HG03103 (cell line): ENCODE results near the gene ZNF358.

Experiments used
- ATAC-seq: cut with Tn5 transposase; IDR thresholded peaks from one replicate; pipeline ENCODE4 v1.9.1; 2021; ENCODE audit warnings: low read depth; ENCODE audit not compliant: unreplicated experiment

Gene ZNF358

DNA sequence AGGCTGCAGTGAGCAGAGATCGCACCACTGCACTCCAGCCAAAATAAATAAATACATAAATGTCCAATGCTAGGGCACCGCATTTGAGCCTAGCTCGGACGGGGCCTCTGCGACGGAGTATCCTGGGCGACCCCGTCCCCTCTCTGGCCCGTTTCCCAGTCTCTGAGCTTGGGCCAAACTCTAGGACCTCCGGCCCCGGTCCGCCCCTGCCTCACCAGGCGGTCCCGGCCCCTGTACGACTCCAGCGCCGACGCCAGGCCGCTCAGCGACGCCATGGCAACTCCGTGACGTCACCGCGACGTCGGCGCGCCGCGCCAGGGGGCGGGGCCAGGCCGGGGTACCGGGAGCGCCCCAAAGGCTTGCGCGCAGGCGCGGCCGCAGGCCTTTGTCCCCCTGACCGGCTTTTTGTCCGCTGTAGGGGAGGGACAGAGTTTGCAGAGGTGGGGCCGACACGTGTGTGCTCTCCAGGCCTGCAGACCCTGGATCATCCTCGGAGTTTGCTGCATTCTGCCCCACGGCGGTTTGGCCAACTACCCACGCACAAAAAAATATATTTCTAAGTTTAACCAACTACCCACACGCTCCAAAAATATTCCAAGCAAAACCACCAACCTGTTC lies 27.1 kb upstream of the ZNF358 start, which contains the start of gene PEX11G:
PEX11G (minus strand) TSS at position 300 of the 618 bp plus-strand sequence; CDS start at position 275, 25 bp downstream.
- ATAC-seq = no peak

DNA sequence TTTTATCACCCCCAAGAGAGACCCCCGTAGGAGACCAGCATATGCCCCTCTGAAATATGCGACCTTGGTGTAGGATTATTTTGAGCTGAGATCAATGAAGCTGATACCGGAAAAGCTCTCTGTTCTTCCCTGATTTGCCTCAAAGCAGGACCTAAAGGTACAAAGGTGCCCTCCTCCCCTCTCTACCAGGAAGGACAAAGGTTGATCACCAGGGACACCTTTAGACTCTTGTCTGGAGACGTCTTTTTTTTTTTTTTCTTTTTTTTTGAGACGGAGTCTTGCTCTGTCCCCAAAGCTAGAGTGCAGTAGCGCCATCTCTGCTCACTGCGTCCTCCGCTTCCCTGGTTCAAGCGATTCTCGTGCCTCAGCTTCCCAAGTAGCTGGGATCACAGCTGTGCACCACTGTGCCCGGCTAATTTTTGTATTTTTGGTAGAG lies 26.3 kb upstream of the ZNF358 start:
- ATAC-seq = no peak

DNA sequence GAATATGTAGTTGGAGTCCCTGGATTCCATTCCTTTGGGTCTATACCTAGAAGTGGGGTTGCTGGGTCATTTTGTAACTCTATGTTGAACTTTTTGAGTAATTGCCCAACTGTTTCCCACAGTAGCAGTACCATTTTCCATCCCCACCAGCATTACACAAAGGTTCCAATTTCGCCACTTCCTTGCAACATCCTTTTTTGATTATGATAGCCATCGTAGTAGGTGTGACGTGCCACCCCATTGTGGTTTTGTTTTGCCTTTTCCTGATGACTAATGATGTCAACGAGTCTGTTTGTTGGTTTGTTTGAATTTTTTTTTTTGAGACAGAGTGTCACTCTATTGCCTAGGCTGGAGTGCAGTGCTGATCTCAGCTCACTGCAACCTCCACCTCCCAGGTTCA lies 23.8 kb upstream of the ZNF358 start:
- no peak for ATAC-seq

DNA sequence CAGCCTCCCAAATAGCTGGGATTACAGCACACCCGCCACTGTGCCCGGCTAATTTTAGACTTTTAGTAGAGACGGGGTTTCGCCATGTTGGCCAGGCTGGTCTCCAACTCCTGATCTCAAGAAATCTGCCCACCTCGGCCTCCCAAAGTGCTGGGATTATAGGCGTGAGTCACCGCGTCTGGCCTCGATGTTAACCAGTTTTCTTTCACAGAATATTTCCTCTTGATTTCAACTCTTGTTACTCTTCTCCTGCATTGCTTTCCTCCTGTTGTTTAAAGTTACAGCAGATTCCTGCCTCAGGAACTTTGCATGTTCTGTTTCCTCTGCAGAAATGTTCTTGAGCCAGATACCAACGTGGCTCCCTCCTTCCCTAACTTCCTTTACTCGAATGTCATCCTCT lies 23.3 kb upstream of the ZNF358 start:
- no peak for ATAC-seq

DNA sequence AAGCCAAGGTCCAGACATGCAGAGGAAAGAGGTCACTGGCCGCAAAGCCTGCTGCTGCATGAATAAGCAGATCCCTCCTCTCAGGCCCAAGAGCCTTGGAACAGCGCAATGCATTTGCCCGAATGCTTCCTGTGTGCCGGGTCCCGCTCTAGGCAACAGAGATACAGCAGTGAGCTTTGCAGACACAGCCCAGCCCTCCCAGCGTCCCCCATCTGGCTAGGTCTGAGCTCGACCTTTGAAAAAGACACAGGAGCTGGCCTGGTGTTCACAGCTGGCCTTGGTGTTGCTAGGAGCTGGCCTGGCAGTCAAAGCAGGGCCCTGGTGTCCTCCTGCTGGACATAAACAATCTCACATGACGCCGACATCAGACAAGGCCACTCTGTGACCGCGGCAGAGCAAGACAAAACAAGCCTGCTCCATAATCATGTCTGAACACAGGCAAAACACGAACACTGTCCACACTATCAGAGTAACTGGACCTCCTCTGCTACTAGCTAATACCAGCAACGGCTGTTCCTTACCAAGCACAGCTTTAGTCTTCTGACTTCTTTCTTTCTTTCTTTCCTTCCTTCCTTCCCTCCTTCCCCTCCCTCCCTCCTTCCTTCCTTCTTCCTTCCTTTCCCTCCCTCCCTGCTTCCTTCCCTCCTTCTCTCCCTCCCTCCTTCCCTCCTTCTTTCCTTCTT lies 21.3 kb upstream of the ZNF358 start:
- ATAC-seq = no peak

DNA sequence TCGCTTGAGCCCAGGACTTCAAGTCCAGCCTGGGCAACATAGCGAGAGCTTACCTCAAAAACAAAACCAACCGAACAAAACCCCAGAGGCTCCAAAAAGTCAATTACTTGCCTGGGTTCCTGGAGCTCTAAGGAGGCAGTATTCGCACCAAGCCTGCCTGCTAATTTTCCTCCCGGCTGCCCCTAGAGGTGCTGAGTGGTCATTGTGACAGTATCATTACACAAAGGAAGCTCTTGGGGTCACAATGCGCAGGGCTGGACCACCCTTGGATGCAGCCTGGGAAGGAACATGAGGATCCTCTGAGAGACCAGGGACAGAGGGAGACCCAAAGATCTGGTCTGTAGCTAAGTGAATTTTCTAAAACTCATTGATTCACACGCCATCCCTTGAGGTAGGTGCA lies 18.6 kb upstream of the ZNF358 start:
- ATAC-seq = no peak

DNA sequence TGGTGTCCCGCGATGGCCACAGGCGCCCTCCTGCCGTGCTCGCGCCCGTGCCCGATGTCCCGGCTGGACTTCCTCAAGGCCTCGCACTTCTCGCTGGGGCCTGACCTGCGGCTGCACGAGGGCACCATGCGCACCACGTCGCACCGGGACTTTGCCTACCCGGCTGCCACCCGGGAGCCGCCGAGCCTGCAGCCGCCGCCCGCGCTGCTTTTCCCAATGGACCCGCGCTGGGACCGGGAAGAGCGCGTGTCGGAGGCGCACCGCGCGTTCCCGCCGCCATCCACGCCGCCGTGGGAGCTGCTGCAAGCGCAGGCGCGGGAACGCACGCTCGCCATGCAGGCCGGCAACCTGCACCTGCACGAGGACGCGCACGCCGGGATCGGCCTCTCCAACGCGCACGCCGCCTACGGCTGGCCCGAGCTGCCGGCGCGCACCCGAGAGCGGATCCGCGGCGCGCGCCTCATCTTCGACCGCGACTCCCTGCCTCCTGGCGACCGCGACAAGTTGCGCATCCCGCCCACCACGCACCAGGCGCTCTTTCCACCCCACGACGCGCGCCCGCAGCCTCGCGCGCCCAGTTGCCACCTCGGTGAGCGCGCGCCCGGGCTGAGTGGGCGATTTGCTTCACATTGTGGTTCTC lies 15.0 kb upstream of the ZNF358 start:
- no peak for ATAC-seq

DNA sequence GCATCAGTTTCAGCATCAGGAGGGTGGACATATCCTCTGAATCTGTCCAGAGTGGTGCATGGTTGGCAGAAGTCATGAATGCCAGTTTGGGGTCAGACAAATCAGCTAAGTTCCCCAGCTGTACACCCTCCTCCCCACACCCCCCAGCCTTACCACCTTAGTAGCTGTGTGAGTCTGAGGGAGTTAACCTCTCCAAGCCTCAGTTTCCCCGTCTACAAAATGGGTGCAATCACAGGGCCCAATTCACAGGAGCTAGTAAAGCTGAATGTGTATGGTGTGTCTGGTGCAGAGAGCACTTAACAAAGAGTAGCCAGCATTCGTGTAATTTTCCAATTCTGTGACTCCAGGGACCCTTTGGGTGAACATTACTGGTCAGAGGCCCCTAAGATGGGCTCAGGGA lies 13.4 kb upstream of the ZNF358 start:
- no peak for ATAC-seq

DNA sequence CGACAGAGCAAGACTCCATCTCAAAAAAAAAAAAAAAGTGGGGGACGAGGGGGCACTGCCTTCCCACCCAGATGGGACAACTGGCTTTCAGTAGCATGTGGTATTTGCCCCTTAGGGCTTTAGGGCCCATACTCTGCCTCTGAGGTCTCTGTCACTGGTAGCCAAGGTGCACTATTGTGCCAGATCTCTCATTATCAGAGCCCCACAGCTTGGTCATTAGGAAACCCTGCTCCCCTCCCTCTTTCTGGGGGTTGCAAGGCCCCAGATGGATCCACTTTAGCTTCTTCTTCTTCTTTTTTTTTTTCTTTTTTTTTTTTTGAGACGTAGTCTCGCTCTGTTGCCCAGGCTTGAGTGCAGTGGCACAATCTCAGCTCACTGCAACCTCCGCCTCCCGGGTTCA lies 11.2 kb upstream of the ZNF358 start:
- ATAC-seq = no peak

DNA sequence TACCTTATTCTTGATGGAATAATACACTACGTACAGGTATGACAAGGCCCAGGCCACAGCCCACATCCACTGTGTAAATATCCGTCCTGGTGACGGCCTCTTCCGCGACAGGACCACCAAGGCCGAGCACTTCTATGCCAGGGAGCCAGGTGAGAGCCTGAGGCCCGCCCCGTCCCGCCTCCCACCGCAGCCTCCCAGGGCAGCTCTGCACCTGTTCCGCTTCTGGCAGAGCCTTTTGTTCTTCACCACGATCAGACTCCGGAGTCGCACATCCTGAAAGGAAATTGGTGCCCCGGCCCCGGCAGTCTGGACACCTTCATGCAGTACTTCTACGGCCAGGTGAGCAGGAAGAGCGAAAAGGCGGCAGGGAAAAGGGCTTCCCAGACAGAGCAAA lies 10.6 kb upstream of the ZNF358 start:
- ATAC-seq = no peak

DNA sequence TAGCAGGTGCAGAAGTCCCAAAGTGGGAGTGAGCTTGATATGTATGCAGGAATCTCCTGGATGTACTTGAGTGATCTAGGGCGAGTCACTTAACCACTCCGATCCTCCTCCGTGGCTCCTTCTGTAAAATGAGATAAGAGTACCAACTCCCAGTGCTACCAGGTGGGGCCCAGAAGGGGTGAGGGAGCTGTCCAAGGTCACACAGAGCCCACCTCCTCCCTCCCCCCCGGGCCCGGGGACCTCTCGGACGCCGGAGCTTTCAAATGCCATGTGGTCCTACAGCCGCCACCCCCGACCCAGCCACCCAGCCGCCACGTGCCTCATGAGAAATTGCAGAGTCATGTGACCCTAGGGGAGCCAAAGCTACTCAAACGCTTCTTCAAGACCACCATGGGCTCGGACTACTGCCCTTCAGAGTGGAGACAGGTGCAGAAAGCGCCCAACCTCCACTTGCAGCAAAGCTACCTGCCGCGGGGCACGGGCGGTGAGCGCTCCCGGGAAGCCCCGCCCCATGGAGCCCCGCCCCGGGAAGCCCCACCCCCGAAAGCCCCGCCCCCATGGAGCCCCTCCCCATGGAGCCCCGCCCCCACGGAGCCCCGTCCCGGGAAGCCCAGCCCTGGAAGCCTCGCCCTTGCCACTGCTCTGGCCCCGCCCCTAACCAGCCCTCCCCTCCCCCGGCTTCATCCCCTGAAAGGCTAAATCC lies 10.1 kb upstream of the ZNF358 start:
- no peak for ATAC-seq

DNA sequence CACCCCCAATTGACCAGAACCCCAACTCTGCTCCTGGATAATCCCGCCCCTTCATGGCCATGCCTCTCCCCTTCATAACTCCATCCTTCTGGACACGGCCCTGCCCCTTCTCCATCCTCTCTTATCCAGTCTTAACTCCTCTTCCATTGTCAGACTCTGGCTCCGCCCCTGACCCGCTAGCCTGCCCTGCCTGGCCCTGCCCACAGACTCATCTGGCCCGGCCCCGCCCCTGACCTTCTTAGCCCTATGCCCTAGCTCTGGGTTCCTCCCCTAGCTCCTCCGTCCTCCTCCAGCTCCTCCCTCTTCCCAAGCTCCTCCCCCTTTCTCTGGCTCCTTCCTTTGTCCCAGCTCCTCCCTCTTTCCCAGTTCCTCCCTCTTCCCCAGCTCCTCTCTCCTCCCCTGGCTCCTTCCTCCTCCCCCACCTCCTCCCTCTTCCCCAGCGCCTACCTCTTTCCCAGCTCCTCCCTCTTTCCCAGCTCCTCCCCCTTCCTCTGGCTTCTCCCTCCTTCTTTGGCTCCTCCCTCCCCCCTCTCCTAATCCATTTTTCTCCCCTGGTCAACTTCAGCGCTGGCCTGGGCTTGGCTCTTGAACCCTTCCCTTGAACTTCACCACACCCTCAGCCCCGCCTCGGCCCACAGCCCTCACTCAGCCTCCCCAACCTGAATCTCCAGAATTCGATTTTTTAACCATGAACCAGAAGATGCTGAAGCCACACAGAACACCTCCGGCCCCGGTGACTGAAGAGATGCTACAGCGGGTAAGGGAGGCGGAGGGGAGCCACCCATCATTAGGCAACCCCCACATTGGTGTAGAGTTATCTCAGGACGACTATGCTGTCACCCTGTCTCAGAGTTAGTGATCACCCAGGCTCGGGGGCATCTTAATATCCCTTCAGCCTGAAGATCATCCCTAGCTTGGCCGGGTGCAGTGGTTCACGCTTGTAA lies 9.2 kb upstream of the ZNF358 start:
- no peak for ATAC-seq

DNA sequence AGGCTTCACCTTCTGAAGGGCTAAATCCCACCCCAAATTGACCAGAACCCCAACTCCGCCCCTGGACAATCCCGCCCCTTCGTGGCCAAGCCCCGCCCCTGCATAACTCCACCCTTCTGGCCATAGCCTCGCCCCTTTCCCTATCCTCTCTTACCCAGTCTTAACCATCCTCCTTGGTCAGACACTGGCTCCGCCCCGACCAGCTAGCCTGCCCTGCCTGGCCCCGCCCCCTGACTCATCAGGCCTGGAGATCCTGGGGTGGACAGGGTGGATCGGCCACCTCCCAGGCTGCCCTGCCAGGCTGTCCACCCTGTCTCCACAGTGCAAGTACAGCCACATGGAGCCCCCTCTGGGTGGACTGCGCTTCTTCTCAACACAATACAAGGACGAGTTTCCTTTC lies 8.0 kb upstream of the ZNF358 start:
- ATAC-seq = no peak

DNA sequence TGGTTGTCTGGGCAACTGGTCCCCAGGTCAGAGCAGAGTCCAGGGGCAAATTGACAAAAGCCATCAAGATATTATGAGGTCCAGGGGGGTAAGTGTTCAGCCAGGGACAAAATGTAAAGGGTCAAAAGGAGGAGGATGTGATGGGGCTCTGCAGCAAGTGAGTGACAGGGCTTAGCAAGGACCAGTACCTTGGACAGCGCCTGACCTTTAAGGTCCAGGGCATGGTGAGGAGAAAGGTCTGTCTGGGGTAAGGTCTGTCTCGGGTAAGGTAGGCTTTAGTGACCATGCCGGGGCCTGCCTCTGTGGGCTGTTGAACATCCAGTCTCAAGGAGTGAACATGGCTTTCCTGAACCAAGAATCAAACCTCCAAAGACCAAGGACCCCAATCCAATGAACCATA lies 6.3 kb upstream of the ZNF358 start:
- ATAC-seq = no peak

DNA sequence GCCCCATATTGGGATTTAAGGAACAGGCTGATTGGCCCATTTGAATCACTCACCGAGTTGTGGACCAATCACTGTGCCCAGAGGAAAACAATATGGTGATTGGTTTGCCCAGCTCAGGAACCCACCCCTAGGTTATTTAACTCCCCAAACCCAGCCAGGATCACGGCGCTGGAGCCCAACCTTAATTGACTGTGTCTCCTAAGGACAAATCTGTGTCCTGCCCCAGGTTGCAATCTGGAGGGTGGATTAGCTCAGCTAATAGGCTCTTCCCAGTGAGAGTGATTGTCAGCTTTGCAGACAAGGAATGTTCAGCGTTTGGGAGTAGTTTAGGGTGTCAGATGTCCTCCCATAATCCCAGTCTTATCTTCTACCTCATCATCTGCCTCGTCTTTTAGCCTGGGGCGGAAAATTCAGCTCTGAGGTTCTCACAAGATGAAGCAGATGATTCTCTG lies 3.5 kb upstream of the ZNF358 start:
- ATAC-seq = no peak

DNA sequence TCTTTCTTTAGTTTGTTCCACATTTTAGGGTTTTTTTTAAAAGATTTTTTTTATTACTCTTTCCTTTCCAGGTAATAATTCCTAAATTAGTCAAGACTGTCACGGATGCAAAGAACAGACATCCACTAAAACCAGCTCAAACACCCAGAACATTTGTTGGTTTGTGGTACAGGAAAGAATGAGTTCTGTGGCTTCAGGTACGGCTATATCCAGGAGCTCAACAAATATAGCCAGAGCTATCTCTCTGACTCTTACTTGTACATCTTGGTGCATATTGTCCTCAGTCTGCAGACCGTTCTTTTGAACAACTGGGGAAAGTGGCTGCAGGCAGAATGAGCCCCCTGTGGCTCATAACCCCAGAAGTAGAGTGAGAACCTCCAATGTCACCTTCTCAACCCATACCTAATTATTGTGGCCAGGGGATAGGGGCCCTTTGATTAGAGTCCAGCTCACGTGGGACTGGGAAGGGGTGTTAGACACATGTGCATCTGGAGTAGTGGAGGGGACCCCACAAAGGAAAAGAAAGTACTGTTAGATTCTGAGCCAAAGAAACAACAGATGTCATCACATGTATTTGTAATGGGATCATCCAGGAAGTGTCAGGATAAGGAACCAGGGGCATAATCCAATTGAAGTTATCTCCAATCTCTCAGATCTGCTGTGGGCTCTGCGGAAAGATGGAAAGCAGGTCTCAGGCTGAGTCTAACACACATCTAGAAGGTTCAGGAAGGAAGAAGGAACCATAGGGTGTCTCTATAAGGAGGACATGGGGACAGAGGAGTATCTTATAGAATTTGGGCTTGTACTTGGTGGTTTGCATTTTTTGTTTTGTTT lies 1.9 kb upstream of the ZNF358 start:
- ATAC-seq = no peak

DNA sequence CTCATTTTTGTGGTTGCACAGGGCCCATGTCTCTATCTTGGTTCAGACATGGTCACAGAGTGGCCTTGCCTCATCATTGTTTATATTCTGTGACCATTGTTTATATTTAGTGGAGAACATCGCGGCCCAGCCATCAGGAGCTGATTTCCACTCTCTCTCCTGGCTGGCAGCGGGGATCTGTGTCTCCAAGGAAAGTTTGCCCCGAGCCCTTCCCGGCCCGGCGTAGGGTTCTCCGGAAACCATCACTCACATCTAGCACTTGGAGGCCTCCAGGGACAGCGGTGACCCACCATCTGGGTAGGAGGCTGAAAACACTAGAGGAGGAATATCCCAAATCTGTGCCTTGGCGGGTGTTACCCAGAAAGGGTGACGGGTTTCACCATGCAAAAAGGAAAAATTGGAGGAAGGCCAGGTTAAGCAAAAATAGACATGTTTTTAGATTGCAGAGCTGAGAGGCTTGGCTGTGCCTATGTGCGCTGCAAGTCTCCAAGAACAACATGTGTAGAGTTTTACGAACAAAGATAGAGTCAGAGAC lies 726 bp upstream of the ZNF358 start:
- ATAC-seq = no peak

DNA sequence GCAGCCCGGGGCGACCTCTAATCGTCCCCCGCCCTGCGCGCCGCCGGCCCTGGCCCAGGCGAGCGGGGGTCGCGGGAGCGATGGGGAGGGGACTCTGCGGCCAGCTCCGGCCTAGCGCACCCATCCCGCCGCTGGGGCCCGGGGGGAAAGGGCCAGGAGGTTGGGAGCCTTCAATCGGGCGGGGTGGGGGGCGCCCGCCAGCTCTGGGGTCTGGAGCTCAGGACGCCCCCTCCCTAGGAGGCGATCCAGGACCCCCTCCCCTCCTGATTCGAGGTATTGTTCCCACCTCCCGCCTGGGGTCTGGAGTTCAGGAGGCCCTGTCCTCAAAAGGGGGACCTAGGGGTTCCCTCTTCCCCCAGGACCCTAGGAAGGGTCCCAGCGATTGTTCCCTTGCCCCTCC lies 430 bp downstream of the ZNF358 start:
- no peak for ATAC-seq

DNA sequence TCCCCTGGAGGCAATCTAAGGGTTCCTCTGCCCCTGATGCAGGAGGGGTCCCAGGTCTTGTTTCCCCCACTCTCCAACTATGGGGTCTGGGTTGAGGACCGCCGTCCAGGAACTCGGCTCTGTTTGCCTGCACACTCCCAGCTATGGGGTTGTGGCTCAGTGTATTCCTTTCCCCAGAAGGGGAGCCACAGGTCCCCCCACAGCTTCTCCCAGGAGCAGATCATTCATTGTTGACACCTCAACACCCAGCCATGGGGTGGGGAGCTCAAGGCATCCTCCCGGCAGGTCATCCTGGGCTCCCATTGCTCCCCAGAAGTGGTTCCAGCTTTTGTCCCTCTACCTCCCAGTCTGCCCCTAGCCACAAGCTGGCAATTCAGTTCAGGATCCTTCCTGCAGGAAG lies 975 bp downstream of the ZNF358 start:
- ATAC-seq = no peak
